ENCODE data around the gene TEDC1.

TEDC1 gene

GRCh38 chr14:105490572-105491365 lies at the start of gene TEDC1:
TEDC1 (plus strand) TSS chr14:105491246; CDS start chr14:105491376, 130 bp downstream.
- peak; percentile 99 to 100 (median 100) for DNase-seq

- no peak for DNase-seq
Measured at GRCh38 chr14:105442125-105442524, 48.9 kb upstream of the TEDC1 start.

DNA sequence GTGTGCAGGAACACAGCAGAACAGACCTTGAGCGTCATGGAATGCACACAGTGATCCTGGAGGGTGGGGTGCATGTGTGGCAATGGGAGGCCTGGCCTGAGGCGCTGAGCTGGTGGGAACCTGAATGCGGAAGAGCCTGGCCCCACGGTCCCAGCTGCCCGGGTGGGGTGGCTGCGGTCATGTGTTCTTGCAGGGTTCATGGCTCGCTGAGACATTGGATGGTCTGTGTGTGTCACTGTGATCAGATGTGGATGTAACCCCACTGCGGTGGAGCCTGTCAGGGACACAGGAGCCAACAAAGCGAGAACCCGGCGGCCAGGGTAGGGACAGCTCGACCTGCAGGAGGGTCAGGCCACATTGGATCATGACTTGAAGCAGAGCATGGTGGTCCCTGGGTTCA lies 48.2 kb upstream of the TEDC1 start:
- no peak for DNase-seq

DNA sequence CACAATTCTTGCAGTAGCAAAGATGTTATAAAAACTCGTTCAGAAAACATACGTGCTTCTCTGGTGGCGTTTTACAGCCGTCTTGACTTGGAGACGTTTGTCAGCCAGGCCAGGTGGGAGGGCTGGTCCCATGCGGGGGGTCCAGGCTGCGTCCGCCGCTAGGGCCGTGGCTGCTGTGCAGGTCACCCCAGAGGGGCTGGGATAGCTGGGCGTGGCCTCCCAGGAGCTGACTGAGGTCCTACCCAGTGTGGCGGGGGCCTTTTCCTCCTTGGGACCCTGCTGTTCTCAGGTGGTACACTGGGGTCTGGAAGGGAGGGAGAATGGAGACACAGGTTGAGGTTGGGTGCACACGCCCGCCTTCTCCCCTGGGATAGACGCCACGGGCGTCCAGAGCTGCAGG lies 46.2 kb upstream of the TEDC1 start:
- no peak for DNase-seq

- no peak for DNase-seq
Measured at GRCh38 chr14:105445290-105445689, 45.8 kb upstream of the TEDC1 start.

DNA sequence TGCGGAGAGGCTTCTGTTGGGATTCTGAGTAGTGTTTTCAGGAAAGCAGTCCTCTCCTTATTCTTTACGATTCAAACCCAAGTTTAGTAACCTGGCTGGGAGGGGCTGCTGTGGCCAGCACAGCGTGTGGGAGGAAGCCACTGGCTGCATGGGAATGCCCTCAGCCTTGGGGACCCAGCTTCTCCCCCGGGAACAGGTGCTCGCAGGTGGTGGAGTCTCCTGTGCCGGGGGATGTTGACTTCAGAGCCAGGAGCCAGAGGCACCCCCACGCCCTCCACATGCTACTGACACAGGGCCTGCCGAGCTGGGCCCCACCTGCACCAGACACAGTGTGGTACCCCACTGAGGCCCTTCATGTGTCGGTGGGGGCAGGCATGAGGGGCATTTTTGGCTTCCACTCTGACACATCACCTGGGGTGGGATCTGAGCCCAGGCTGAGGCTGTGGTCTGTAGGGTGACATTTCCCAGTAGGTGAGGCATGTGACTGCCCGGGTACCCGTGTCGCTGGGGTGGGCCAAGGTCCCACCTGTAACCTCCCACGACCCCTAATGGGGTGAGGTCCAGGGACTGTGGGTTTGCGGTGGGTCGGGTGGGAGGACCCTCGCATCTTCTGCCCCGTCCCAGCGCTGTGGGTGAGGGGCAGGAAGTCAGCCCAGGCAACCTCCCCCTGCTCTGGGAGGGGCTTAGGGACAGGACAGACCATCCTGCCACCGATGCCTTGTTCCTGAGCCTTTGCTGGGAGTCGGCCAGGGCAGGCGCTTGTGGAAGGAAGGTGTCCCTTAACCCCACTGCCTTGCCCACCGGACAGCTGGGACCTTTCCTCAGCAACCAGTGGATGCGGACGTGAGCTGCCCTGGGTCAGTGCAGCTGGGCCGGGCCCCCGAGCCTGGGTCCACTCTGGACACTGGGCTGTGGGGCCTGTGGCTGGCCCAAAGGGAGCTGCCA lies 44.9 kb upstream of the TEDC1 start:
- no peak for DNase-seq

DNA sequence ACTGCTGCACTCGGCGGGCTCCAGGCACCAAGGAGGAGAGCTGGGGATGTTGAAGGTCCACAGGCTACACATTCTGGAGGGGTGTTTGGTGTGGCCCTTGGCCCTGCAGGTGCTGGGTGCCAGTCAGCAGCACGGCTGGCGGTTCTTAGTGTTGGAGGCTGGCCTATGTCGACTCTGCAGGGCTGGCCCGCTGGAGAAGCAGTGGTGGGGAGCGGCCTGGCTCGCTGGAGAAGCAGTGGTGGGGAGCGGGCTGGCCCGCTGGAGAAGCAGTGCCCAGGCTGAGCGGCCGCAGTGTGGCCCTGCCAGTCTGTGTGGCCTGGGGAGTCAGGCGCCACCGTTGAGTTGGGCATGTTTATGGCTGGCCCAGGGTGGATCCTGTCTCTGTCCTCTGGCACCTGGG lies 44.1 kb upstream of the TEDC1 start:
- no peak for DNase-seq

DNA sequence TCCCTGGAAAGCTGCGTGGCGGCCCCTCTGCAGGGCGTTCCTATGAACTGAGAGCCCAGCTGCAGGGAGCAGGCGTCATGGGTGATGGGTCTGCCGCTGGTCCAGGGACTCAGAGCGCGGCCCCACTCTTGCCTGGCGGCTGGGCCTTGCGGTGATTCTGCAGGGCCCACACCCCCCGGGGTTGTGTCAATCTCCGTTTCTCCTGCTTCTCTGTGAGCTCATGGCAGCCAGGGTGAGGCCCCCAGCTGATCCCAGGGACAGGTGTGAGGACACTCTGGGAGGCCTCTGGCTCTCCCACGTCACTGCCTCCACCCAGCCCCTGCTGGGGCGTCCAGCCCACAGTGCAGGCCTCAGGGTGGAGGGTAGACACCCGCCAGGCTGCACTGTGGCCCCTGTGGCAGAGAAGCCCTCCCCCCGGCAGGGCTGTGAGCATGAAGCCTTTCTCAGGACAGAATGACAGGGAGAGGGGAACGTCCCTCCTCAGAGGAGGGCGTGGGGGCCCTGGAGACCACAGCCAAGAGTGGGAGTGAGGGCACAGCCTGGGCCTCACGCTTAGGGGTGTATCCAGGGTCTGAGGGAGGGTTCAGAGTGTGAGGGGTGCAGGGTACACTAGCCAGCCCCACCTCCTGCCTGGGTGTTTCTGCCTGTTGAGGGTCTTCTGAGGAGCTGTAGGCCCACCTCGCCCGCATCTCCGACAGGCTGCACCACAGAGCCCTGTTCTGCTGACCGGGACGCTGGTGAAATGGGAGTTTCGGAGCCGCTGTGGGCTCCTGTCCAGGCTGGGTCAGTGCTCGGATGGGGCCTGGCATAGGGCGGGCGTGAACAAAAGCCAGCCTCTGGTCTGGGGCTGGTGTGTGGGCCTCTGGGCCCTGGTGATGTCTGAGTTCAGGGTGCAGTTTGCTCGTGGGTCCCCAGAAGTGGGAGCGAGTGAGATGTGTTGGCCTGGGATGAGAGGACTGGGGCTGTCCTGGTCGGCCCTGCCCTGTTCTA lies 43.1 kb upstream of the TEDC1 start:
- DNase-seq, result no peak

DNA sequence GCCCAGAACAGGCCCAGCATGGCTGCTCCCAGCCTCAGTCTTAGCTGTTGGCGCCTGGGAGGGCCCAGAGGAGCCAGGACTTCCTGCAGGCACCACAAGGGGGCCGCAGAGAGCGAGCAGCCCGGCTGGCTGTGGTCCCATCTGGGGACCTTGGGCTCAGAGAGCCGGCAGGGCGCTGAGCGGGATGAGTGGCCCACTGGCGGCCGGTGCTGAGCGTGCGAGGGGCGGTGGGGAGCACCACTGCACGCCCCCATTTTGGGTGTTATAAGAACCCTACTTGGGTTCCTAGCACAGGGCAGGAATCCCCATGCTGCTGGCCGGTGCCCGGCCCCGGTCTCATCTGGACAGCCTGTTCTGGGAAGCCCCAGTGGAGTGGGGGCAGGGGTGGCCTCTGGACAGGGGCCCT lies 42.3 kb upstream of the TEDC1 start:
- DNase-seq, result peak; percentile 55 to 76 (median 65)

DNA sequence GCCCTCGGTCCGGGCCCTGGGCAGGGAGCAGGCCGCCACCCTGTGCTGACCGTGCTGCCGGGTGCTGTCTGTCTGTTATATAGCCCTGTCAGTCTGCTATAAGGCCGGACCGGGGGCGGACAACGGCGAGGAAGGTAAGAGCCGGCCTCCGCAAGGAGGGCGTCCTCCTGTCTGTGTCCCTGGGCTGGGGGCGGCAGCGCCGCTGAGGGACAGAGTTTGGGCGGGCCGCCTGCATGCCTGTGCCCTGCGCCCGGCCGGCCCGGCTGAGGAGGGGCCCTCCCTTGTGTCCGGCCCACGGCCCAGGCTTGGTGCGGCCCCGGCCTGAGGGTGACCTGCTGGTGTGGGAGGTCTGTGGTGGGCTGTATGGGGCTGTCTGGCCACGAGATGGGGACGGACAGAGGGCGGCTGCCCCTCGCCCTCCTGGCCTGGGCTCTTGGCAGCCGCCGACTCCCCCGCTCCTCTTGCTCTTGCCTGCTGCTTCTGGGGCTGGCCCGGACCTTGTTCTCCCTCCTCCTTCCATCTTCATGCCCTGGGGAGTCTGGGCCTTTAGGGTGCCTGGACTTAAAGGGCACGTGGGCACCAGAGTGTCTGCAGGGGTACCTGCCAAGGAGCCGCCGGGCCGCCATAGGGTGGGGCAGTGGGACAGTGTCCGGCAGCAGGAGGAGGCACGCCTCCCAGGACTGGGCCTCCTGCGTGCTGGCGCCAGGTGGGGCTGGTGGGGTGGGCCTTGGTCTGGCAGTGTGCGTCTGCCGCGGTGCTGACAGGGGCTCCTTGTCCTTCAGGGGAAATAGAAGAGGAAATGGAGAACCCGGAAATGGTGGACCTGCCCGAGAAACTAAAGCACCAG lies 41.5 kb upstream of the TEDC1 start:
- no peak for DNase-seq

DNA sequence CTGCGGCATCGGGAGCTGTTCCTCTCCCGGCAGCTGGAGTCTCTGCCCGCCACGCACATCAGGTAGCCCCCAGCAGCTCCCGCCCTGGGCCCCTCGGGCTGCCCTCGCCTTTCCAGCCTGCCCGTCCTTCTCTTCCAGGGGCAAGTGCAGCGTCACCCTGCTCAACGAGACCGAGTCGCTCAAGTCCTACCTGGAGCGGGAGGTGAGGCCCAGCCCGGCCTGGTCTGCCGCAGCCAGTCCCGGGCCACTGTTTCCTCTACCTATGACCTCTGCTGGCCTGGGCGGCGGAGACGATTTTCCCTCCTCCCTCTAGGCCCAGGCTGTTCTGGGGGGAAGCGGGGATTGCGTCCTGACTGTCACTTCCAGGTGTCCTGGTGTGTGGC lies 40.9 kb upstream of the TEDC1 start:
- DNase-seq, result no peak

- no peak for DNase-seq
Measured at GRCh38 chr14:105450864-105451720, 40.0 kb upstream of the TEDC1 start.

DNA sequence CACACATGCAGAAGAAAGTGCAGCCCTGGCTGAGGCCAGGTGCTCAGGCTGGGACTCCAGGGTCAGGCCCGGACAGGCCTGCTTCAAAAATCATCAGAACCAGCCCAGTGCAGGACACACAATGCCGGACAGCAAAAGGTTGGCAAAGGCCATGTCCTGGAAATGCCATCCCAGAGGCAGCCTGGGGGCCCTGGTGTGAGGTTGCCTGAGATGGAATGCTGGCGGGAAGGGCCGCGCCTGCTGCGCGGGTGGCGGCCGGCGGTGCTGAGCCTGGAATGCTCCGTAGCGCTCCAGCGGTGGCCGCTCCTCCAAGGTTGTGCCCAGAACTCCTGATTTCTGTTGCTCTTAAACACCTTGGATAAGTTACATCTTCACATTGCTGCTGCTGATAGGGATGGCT lies 38.1 kb upstream of the TEDC1 start:
- DNase-seq, result no peak

GRCh38 chr14:105453847-105454246 lies 37.2 kb upstream of the TEDC1 start:
- no peak for DNase-seq

GRCh38 chr14:105455086-105455640 lies 35.9 kb upstream of the TEDC1 start:
- no peak for DNase-seq

DNA sequence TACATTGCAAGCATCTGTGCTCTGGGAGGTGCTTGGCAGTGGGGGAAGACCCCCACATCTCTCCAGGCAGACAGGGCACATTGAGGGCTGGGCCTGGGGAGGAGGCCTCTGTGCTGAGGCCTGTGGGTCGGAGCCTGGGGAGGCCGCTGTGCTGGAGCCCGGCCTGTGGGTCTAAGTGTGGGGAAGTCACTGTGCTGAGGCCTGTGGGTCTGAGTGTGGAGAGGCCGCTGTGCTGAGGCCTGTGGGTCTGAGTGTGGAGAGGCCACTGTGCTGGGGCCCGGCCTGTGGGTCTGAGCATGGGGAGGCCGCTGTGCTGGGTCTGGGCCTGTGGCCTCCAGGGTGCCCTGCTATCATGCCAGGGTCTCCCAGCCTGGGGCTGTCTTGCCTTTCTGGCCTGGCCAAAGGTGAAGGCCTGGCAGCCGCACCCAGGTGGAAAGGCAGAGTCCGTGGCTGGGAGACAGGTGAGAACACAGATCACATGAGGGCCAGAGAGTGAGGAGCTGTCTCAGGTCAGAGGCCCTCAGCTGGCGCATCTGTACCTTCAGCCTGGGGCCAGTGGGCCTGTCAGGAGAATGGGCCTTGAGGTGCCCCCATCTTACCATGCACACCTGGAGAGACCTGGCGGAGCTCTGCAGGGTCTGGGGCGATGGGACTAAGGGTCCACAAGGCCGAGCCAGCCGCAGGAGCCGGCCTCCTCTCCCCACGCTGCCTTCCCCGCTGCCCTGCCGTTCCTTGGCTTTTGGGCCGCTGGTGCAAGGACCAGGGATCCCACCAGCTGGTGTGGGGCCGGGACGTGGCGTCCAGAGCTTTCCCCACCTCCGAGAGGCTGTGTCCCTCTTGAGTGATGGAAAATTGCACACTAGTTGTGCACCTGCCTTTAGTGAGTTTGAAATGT lies 35.0 kb upstream of the TEDC1 start:
- no peak for DNase-seq

DNA sequence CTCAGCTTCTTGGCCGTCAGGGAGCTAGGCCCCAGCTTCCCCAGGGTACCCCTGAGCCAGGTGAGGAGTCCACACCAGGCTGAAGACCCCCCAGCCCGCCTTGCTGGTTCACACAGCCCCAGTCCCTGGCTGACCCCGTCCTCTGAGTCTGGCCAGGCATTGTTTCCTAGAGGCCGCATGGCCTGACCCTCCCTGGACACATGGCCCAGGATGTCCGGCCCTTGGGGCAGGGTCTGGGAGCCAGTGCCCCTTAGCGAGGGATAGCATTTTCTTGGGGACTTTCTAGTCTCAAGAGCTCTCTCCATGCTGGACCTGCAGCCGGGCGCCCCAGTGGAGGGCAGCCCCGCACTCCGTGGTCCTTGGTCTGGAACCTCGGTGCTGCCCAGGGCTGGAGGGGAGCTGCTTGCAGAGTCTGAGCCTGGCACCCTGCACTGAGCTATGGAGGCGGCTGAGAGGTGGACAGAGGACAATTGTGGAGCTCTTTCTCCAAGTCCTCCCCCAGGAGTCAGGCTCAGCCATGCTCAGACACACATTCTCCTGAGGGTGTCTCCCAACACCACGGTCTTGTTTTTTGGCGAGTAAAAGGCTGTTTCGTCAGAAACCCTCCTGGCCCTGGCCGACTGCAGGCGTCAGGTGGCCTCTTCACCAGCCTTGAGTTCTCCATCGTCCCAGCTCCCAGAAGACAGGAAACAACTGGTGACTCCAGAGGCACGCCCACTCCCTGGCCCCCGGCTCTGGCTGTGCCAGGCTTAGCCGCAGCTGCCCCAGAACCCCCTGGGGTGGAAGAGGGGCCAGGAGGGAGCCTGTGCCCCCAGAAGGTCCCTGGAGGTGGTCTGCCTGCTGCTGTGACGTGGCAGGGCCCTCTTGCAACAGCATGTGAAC lies 34.1 kb upstream of the TEDC1 start:
- no peak for DNase-seq

- DNase-seq, result no peak
Measured at GRCh38 chr14:105458010-105458409, 33.0 kb upstream of the TEDC1 start.
